SK-N-MC (cell line): ENCODE data around the gene CHRNA1.

Source experiments
- EZH2 ChIP-seq: fragments of 200-600 bp; sonication (generic); IDR thresholded peaks from one replicate; pipeline ENCODE4 v1.6.1; 2017; ENCODE audit warnings: antibody characterized with exemption
- POLR2AphosphoS5 ChIP-seq: IDR thresholded peaks from 2 replicates; pipeline ENCODE4 v1.6.1; 2012; ENCODE audit warnings: mild to moderate bottlenecking, low read depth, low read length, borderline replicate concordance

- TF ChIP-seq POLR2AphosphoS5 (no peak), EZH2 (no peak)
These were observed 34.5 kb upstream of the CHRNA1 start for GRCh38 chr2:174798801-174799200.
